ENCODE measurements around the gene SRF. TPM values are rescaled to one million over a fixed set of nuclear protein-coding genes. Genes with fewer than 3 reads are reported as not detected.

Gene SRF
- total and polyA plus RNA-seq, 2 donors (not counting 1 experiment from before 2014, with no cell fraction given) = 16.0 to 32.3 TPM

DNA sequence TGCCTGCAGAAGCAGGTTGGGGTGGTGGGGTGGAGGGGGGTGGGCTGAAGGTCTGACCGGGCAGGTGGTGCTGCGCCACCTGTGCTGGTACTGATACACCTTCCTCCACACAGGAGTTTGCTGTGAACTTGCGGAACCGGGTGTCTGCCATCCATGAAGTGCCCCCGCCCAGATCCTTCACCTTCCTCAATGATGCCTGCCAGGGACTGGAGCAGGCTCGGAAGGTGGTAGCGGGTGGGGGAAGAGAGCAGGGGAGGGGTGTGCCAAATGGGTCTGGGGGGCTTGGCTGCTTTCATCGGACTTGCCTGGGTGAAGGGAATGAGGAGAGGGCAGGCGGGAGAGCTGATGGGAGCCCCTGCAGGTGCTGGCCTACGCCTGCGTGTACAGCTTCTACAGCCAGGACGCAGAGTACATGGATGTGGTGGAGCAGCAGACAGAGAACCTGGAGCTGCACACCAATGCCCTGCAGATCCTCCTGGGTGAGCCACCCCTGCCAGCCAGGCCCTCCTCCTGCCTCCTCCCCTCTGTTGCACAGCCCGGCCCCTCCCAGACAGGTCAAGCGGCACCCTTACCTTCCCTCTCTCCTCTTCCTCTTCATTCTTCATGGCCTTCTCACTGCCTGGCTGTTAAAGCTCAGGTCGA lies 51.5 kb downstream of the SRF start:
- no peak for DNase-seq (ENCODE audit: low read depth in 2 of 2)
- no peaks in the 10 kb centered on the region for H3K9me3 ChIP-seq (ENCODE audit: control insufficient read depth, insufficient read depth, low read depth, low read length)
- no peak overlapping the region for H3K4me3 ChIP-seq (replicated peaks in 1 of 4; ENCODE audit: control extremely low read depth in 1 of 4, insufficient read depth in 1 of 4, low read depth in 3 of 4, low read length in 4 of 4)

GRCh38 chr6:43223175-43223574 lies 52.1 kb downstream of the SRF start:
- no peak for DNase-seq (ENCODE audit: low read depth in 2 of 2)
- H3K4me1 ChIP-seq (ENCODE audit: control insufficient read depth, extremely low read depth, insufficient read depth, low read length) = no peaks in the 10 kb centered on the region
- H3K27me3 ChIP-seq (ENCODE audit: control insufficient read depth, insufficient read depth, low read length) = no peaks in the 10 kb centered on the region
- H3K9me3 ChIP-seq (ENCODE audit: control insufficient read depth, insufficient read depth, low read depth, low read length) = no peaks in the 10 kb centered on the region
- no peak overlapping the region for H3K27ac ChIP-seq (ENCODE audit: insufficient read depth, low read length)
- peaks cover 12% of the 10 kb centered on the region for H3K36me3 ChIP-seq (ENCODE audit: control insufficient read depth, insufficient read depth, low read length)
- no peak overlapping the region for H2AFZ ChIP-seq (ENCODE audit: low read length)
- no peak overlapping the region for H3K9ac ChIP-seq (ENCODE audit: insufficient read depth, low read length)
- H3K4me3 ChIP-seq (replicated peaks in 1 of 4; ENCODE audit: control extremely low read depth in 1 of 4, insufficient read depth in 1 of 4, low read depth in 3 of 4, low read length in 4 of 4) = no peak overlapping the region
- no peaks in the 10 kb centered on the region for H3K79me2 ChIP-seq (ENCODE audit: control insufficient read depth, insufficient read depth, low read length)
- no peak overlapping the region for H3K4me2 ChIP-seq (ENCODE audit: extremely low read depth, insufficient read depth, low read length)
- TF ChIP-seq EZH2 (IDR thresholded peaks at IDR 0.05; ENCODE audit: low read length, missing control alignments) (no peak), CTCF (conservative IDR thresholded peaks at IDR 0.05 in 1 of 2, IDR thresholded peaks at IDR 0.05 in 1 of 2; ENCODE audit: low read depth in 1 of 2, low read length in 2 of 2) (no peak)
- H4K20me1 ChIP-seq (ENCODE audit: control insufficient read depth, extremely low read depth, insufficient read depth, low read length) = no peaks in the 10 kb centered on the region

More for the DNA sequence above, 51.5 kb downstream of the SRF start:
- Histone ChIP-seq H3K79me2 (ENCODE audit: control insufficient read depth, insufficient read depth, low read length) (no peaks in the 10 kb centered on the region), H3K36me3 (ENCODE audit: control insufficient read depth, insufficient read depth, low read length) (peaks cover 12% of the 10 kb centered on the region), H3K4me2 (ENCODE audit: extremely low read depth, insufficient read depth, low read length) (no peak overlapping the region), H3K4me1 (ENCODE audit: control insufficient read depth, extremely low read depth, insufficient read depth, low read length) (no peaks in the 10 kb centered on the region), H2AFZ (ENCODE audit: low read length) (no peak overlapping the region), H3K9ac (ENCODE audit: insufficient read depth, low read length) (no peak overlapping the region), H4K20me1 (ENCODE audit: control insufficient read depth, extremely low read depth, insufficient read depth, low read length) (no peaks in the 10 kb centered on the region), H3K27ac (ENCODE audit: insufficient read depth, low read length) (no peak overlapping the region), H3K27me3 (ENCODE audit: control insufficient read depth, insufficient read depth, low read length) (no peaks in the 10 kb centered on the region)
- TF ChIP-seq EZH2 (IDR thresholded peaks at IDR 0.05; ENCODE audit: low read length, missing control alignments) (no peak), CTCF (conservative IDR thresholded peaks at IDR 0.05 in 1 of 2, IDR thresholded peaks at IDR 0.05 in 1 of 2; ENCODE audit: low read depth in 1 of 2, low read length in 2 of 2) (no peak)

GRCh38 chr6:43226192-43226851 lies 55.3 kb downstream of the SRF start:
- no peak overlapping the region for H3K4me3 ChIP-seq (replicated peaks in 1 of 4; ENCODE audit: control extremely low read depth in 1 of 4, insufficient read depth in 1 of 4, low read depth in 3 of 4, low read length in 4 of 4)
- no peaks in the 10 kb centered on the region for H3K27me3 ChIP-seq (ENCODE audit: control insufficient read depth, insufficient read depth, low read length)
- peaks cover 12% of the 10 kb centered on the region for H3K36me3 ChIP-seq (ENCODE audit: control insufficient read depth, insufficient read depth, low read length)
- no peaks in the 10 kb centered on the region for H4K20me1 ChIP-seq (ENCODE audit: control insufficient read depth, extremely low read depth, insufficient read depth, low read length)
- H3K4me1 ChIP-seq (ENCODE audit: control insufficient read depth, extremely low read depth, insufficient read depth, low read length) = peaks cover 2% of the 10 kb centered on the region
- H2AFZ ChIP-seq (ENCODE audit: low read length) = no peak overlapping the region
- H3K79me2 ChIP-seq (ENCODE audit: control insufficient read depth, insufficient read depth, low read length) = no peaks in the 10 kb centered on the region
- no peak for TF ChIP-seq CTCF (conservative IDR thresholded peaks at IDR 0.05 in 1 of 2, IDR thresholded peaks at IDR 0.05 in 1 of 2; ENCODE audit: low read depth in 1 of 2, low read length in 2 of 2)
- TF ChIP-seq EZH2 (IDR thresholded peaks at IDR 0.05; ENCODE audit: low read length, missing control alignments) = no peak
- no peaks in the 10 kb centered on the region for H3K9me3 ChIP-seq (ENCODE audit: control insufficient read depth, insufficient read depth, low read depth, low read length)
- H3K9ac ChIP-seq (ENCODE audit: insufficient read depth, low read length) = no peak overlapping the region
- no peak for DNase-seq (ENCODE audit: low read depth in 2 of 2)
- no peak overlapping the region for H3K27ac ChIP-seq (ENCODE audit: insufficient read depth, low read length)
- H3K4me2 ChIP-seq (ENCODE audit: extremely low read depth, insufficient read depth, low read length) = no peak overlapping the region
